ENCODE data around the gene TPP2. TPM values are rescaled to one million over a fixed set of nuclear protein-coding genes. Genes with fewer than 3 reads are reported as not detected.

Gene TPP2
- total RNA-seq, 1 experiment from 2014 or later, result 68.3 TPM

DNA sequence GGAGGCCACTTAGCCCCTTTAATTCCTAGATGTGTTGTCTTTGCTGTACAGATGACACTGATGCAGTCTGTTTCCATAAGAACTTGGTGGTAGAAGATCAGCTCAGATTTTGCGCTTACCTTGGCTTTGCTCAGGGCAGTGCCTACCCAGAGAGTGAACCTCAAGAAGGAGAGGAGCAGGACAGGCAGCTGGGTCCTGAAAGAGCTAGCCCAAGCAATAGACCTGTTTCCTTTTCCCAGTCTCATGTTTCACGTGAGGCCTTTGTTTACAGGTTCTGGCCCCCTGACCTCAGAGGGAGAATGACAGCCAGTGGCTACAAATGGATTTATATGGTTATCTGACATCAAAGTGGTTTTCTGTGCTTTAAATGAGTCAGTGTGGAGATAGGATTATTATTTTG, 58.0 kb downstream of the TPP2 start (continued):
- TF ChIP-seq, protein P1, sequence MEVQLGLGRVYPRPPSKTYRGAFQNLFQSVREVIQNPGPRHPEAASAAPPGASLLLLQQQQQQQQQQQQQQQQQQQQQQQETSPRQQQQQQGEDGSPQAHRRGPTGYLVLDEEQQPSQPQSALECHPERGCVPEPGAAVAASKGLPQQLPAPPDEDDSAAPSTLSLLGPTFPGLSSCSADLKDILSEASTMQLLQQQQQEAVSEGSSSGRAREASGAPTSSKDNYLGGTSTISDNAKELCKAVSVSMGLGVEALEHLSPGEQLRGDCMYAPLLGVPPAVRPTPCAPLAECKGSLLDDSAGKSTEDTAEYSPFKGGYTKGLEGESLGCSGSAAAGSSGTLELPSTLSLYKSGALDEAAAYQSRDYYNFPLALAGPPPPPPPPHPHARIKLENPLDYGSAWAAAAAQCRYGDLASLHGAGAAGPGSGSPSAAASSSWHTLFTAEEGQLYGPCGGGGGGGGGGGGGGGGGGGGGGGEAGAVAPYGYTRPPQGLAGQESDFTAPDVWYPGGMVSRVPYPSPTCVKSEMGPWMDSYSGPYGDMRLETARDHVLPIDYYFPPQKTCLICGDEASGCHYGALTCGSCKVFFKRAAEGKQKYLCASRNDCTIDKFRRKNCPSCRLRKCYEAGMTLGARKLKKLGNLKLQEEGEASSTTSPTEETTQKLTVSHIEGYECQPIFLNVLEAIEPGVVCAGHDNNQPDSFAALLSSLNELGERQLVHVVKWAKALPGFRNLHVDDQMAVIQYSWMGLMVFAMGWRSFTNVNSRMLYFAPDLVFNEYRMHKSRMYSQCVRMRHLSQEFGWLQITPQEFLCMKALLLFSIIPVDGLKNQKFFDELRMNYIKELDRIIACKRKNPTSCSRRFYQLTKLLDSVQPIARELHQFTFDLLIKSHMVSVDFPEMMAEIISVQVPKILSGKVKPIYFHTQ (CRISPR knock-in tag; IDR thresholded peaks at IDR 0.05), result no peak
- no peak for TF ChIP-seq ZNF423 (CRISPR knock-in tag; IDR thresholded peaks at IDR 0.05)
- TF ChIP-seq ZNF317 (CRISPR knock-in tag; IDR thresholded peaks at IDR 0.05; ENCODE audit: borderline replicate concordance, low read depth), result no peak
- TF ChIP-seq NFATC4 (CRISPR knock-in tag; IDR thresholded peaks at IDR 0.05), result no peak
- TF ChIP-seq ESRRA (CRISPR knock-in tag; IDR thresholded peaks at IDR 0.05; ENCODE audit: borderline replicate concordance), result no peak
- TF ChIP-seq, protein P2, sequence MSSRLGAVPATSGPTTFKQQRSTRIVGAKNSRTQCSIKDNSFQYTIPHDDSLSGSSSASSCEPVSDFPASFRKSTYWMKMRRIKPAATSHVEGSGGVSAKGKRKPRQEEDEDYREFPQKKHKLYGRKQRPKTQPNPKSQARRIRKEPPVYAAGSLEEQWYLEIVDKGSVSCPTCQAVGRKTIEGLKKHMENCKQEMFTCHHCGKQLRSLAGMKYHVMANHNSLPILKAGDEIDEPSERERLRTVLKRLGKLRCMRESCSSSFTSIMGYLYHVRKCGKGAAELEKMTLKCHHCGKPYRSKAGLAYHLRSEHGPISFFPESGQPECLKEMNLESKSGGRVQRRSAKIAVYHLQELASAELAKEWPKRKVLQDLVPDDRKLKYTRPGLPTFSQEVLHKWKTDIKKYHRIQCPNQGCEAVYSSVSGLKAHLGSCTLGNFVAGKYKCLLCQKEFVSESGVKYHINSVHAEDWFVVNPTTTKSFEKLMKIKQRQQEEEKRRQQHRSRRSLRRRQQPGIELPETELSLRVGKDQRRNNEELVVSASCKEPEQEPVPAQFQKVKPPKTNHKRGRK (CRISPR knock-in tag; IDR thresholded peaks at IDR 0.05; ENCODE audit: borderline replicate concordance), result no peak
- TF ChIP-seq HMGA2 (CRISPR knock-in tag; IDR thresholded peaks at IDR 0.05), result no peak
- TF ChIP-seq, protein P3, sequence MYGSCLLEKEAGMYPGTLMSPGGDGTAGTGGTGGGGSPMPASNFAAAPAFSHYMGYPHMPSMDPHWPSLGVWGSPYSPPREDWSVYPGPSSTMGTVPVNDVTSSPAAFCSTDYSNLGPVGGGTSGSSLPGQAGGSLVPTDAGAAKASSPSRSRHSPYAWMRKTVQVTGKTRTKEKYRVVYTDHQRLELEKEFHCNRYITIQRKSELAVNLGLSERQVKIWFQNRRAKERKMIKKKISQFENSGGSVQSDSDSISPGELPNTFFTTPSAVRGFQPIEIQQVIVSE (CRISPR knock-in tag; IDR thresholded peaks at IDR 0.05; ENCODE audit: borderline replicate concordance), result no peak
- no peak for TF ChIP-seq ZNF263 (CRISPR knock-in tag; IDR thresholded peaks at IDR 0.05; ENCODE audit: low read depth)
- TF ChIP-seq, protein P4, sequence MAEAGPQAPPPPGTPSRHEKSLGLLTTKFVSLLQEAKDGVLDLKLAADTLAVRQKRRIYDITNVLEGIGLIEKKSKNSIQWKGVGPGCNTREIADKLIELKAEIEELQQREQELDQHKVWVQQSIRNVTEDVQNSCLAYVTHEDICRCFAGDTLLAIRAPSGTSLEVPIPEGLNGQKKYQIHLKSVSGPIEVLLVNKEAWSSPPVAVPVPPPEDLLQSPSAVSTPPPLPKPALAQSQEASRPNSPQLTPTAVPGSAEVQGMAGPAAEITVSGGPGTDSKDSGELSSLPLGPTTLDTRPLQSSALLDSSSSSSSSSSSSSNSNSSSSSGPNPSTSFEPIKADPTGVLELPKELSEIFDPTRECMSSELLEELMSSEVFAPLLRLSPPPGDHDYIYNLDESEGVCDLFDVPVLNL (CRISPR knock-in tag; IDR thresholded peaks at IDR 0.05; ENCODE audit: borderline replicate concordance, low read depth), result no peak

DNA sequence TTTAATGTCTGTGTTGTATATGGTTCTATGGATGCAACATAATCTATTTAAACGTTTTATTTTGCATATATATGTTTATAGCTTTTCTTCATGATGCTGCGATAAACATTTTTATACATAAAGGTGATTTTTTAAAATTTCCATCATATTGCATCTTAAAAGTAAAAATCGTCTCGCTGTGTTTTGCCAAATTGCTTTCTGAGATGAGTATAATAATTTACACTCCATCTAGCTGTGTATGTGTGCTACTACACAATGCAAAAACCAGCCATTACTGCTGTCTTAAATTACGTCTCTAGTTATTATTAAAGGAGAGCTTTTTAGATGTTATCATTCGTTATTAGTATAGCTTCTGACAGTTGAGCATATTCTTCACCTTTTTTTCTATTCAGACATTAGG, 60.8 kb downstream of the TPP2 start:
- CTCF ChIA-PET, result no interaction called here
- ATAC-seq, result no peak
- TF ChIP-seq, protein P5, sequence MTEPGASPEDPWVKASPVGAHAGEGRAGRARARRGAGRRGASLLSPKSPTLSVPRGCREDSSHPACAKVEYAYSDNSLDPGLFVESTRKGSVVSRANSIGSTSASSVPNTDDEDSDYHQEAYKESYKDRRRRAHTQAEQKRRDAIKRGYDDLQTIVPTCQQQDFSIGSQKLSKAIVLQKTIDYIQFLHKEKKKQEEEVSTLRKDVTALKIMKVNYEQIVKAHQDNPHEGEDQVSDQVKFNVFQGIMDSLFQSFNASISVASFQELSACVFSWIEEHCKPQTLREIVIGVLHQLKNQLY (CRISPR knock-in tag; IDR thresholded peaks at IDR 0.05), result no peak
- H3K27me3 Mint-ChIP-seq (ENCODE audit: low read depth), result no peaks in the 10 kb centered on the region
- H3K9me3 Mint-ChIP-seq, result no peaks in the 10 kb centered on the region
- DNase-seq (ENCODE audit: low spot score), result no peak
- no peak overlapping the region for H3K27ac Mint-ChIP-seq
- POLR2A ChIA-PET, result no interaction called here
- H3K36me3 Mint-ChIP-seq, result peaks cover 43% of the 10 kb centered on the region
- no peaks in the 10 kb centered on the region for H3K4me1 Mint-ChIP-seq
- no peak overlapping the region for H3K4me3 Mint-ChIP-seq

DNA sequence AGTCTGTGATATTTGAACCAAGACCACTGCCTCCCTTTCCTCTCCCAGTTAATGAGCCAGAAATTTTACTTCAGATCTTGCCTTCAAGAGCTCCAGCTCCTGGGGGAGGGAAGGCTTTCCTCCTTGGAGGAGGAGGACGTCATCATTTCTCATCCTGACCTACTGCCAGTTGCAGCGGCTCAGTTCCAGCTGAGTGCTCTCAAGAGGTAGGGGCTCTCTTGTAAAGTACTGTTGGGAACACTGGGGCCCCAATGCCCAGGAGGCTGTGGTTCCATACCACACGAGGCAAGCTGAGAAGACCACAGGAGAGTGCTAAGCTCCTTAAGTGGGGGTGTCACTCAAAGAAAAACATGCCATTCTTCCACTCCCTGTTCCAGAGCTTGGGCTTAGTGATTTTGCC, 61.9 kb downstream of the TPP2 start:
- TF ChIP-seq ZNF138 (CRISPR knock-in tag; conservative IDR thresholded peaks at IDR 0.05) (no peak), CREM (CRISPR knock-in tag; IDR thresholded peaks at IDR 0.05) (no peak)
- TF ChIP-seq, protein P6, sequence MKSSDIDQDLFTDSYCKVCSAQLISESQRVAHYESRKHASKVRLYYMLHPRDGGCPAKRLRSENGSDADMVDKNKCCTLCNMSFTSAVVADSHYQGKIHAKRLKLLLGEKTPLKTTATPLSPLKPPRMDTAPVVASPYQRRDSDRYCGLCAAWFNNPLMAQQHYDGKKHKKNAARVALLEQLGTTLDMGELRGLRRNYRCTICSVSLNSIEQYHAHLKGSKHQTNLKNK (CRISPR knock-in tag; IDR thresholded peaks at IDR 0.05), result no peak
- TF ChIP-seq, protein P3 (CRISPR knock-in tag; IDR thresholded peaks at IDR 0.05; ENCODE audit: borderline replicate concordance), result no peak
- H3K27me3 Mint-ChIP-seq (ENCODE audit: low read depth), result no peaks in the 10 kb centered on the region
- CTCF ChIA-PET, result no interaction called here
- no peak overlapping the region for H3K4me3 Mint-ChIP-seq
- H3K27ac Mint-ChIP-seq, result no peak overlapping the region
- H3K9me3 Mint-ChIP-seq, result no peaks in the 10 kb centered on the region
- POLR2A ChIA-PET, result no interaction called here
- DNase-seq (ENCODE audit: low spot score), result no peak
- H3K4me1 Mint-ChIP-seq, result no peaks in the 10 kb centered on the region
- no peak for ATAC-seq
- peaks cover 42% of the 10 kb centered on the region for H3K36me3 Mint-ChIP-seq
